Measurements from ENCODE around the gene ZNF146. TPM values are rescaled to one million over a fixed set of nuclear protein-coding genes. Genes with fewer than 3 reads are reported as not detected.
A peak's percentile ranks its signal among the peaks of the same experiment; 100 is the strongest.
"Not testable (repeated sequence)": the region's sequence is repeated elsewhere in the genome, so short reads cannot be mapped to it uniquely, and the experiment has no call there.

ZNF146 gene
- total and polyA plus RNA-seq, 4 donors = 26.7 to 44.8 (median 42.2) TPM

DNA sequence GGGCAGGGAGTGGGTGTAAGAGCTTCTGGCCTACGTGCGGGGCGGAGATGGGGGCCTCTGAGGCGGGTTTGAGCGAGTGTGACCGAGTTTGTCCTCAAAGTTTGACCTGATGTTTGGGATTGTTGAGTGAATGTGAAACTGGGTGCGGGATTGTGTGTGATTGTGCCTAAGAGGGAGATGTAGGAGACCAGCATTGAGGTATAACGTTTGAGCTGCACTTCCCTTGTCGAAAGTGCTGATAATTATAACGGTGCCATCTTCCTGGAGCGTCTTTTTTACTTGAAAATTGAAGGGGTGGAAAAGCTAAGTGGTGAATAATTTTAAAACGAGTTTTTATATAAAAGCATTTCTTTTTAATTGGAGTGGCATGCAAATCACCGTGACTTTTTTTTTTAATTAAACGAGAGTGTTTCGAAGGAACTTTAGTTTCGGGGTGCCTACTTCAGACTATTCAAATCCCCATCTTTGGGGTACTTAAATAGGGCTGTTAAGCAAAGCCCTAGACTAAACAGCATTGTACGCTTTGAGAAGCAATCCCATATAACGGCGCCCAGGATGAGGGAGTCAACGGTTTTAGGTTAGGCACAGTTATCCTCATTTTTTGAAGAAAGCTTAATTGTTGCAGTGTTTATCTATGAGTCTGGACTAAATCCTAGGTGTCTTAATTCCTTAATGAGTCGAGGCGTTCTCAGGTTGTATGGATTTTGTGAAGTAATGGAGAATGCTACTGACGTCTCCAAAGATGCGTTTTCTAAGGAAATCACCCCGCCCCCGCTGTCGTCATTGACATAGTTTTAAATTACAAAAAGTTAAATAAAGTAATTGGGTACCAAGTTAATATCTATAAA lies 594 bp downstream of the ZNF146 start:
- Histone ChIP-seq H3K27me3 (ENCODE audit: control insufficient read depth in 1 of 2, insufficient read depth in 2 of 2, low read length in 1 of 2) (no peaks in the 10 kb centered on the region), H3K4me3 (ENCODE audit: low read length in 2 of 2) (peak overlapping the region; percentile 74 to 97), H3K36me3 (ENCODE audit: control insufficient read depth in 1 of 2, insufficient read depth in 2 of 2, low read length in 1 of 2) (no peaks in the 10 kb centered on the region), H3K4me1 (ENCODE audit: control insufficient read depth in 1 of 2, insufficient read depth in 2 of 2, low read length in 2 of 2) (no peaks in the 10 kb centered on the region), H3K9me3 (ENCODE audit: control insufficient read depth, low read length) (no peaks in the 10 kb centered on the region), H3K27ac (ENCODE audit: low read depth in 1 of 2, low read length in 2 of 2) (peak overlapping the region in 1 of 2 donors; percentile 15)
- 1 to 2% methylated on average over 27 of the region's 27 CpGs for WGBS, 2 donors
- intact Hi-C loops (cut with DNase I) = loop anchor here in 1 of 2 donors (10.0 kb wide), 1 partner anchor 279 kb away; no protein-coding TSS in a partner anchor
- ATAC-seq (ENCODE audit: low FRiP score) (no peak), DNase-seq (no peak)

DNA sequence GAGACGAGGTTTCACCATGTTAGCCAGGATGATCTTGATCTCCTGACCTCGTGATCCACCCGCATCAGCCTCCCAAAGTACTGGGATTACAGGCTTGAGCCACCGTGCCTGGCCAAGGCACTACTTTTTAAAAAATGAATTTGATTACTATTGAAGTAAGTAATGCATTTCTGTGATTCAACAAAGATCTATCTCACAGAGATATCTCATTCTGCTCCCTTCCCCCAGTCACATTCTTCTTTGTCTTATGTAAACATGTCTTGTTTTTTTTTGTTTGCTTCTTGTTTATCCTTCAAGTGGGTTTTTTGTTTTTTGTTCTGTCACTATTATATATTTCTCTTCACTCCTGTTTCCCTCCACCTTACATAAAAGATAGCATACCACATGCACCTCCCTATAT lies 6.6 kb downstream of the ZNF146 start:
- H3K36me3 ChIP-seq (ENCODE audit: control insufficient read depth in 1 of 2, insufficient read depth in 2 of 2, low read length in 1 of 2) = peaks cover 0 to 2% of the 10 kb centered on the region in 2 donors
- no peaks in the 10 kb centered on the region for H3K27me3 ChIP-seq (ENCODE audit: control insufficient read depth in 1 of 2, insufficient read depth in 2 of 2, low read length in 1 of 2)
- WGBS, 2 donors = 87 to 91% methylated on average over 4 of the region's 4 CpGs
- intact Hi-C loops (cut with DNase I) = no loop called here
- no peaks in the 10 kb centered on the region for H3K9me3 ChIP-seq (ENCODE audit: control insufficient read depth, low read length)
- ATAC-seq (ENCODE audit: low FRiP score) (no peak), DNase-seq (no peak)
- H3K4me3 ChIP-seq (ENCODE audit: low read length in 2 of 2) = no peak overlapping the region
- H3K27ac ChIP-seq (ENCODE audit: low read depth in 1 of 2, low read length in 2 of 2) = no peak overlapping the region
- no peaks in the 10 kb centered on the region for H3K4me1 ChIP-seq (ENCODE audit: control insufficient read depth in 1 of 2, insufficient read depth in 2 of 2, low read length in 2 of 2)

DNA sequence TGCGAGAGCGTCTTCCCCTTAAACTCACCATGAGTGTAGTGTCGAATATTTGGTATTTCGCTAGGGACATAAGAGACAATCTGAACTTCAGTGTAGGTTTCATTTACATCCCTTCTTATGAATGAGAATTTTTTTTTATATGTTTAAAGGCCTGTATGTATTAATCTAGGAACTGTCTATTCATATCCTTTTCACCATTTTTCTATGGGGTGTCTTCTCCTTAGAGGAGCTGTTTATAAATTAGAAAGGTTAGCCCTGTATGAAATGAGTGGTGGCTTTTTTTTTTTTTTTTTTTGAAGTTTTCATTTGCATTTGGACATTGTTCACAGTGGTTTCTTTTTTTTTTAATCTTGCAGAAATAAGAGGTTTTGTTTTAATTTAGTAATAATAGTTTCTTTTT lies 7.6 kb downstream of the ZNF146 start:
- no peaks in the 10 kb centered on the region for H3K9me3 ChIP-seq (ENCODE audit: control insufficient read depth, low read length)
- H3K27me3 ChIP-seq (ENCODE audit: control insufficient read depth in 1 of 2, insufficient read depth in 2 of 2, low read length in 1 of 2) = no peaks in the 10 kb centered on the region
- no peaks in the 10 kb centered on the region for H3K4me1 ChIP-seq (ENCODE audit: control insufficient read depth in 1 of 2, insufficient read depth in 2 of 2, low read length in 2 of 2)
- intact Hi-C loops (cut with DNase I) = no loop called here
- 95% methylated on average over 4 of the region's 4 CpGs for WGBS, 2 donors
- DNase-seq (no peak), ATAC-seq (ENCODE audit: low FRiP score) (no peak)
- peaks cover 0 to 2% of the 10 kb centered on the region in 2 donors for H3K36me3 ChIP-seq (ENCODE audit: control insufficient read depth in 1 of 2, insufficient read depth in 2 of 2, low read length in 1 of 2)
- no peak overlapping the region for H3K27ac ChIP-seq (ENCODE audit: low read depth in 1 of 2, low read length in 2 of 2)
- no peak overlapping the region for H3K4me3 ChIP-seq (ENCODE audit: low read length in 2 of 2)

DNA sequence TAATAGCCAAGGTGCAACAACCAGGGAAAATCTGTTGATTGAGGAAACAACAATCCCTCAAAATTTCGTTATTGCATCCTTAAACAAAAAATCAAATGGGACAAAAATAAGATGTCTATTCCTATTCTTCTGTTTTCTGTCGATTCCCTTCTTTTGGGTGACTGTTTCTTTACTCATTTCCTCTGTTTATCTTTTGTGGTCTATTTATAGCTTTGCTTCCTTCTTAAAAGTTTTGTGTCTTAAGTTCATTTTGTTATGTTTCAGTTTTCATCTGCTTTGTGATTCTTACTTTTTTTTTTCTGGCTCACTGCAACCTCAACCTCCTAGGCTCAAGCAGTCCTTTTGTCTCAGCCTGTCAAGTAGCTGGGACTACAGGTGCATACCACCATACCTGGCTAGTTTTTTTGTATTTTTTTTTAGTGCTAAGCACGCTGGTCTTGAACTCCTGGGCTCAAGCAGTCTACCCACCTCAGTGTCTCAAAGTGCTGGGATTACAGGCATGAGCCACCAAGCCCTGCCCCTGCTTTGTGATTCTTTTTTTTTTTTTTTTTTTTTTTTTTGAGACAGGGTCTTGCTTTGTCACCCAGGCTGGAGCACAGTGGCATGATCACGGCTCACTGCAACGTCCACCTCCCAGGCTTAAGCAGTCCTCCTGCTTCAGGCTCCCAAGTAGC lies 10.4 kb downstream of the ZNF146 start:
- intact Hi-C loops (cut with DNase I) = no loop called here
- DNase-seq (no peak), ATAC-seq (ENCODE audit: low FRiP score) (no peak)
- Histone ChIP-seq H3K27me3 (ENCODE audit: control insufficient read depth in 1 of 2, insufficient read depth in 2 of 2, low read length in 1 of 2) (no peaks in the 10 kb centered on the region), H3K9me3 (ENCODE audit: control insufficient read depth, low read length) (peaks cover 5% of the 10 kb centered on the region), H3K36me3 (ENCODE audit: control insufficient read depth in 1 of 2, insufficient read depth in 2 of 2, low read length in 1 of 2) (peaks cover 13 to 17% of the 10 kb centered on the region in 2 donors), H3K27ac (ENCODE audit: low read depth in 1 of 2, low read length in 2 of 2) (no peak overlapping the region), H3K4me1 (ENCODE audit: control insufficient read depth in 1 of 2, insufficient read depth in 2 of 2, low read length in 2 of 2) (no peaks in the 10 kb centered on the region), H3K4me3 (ENCODE audit: low read length in 2 of 2) (no peak overlapping the region)
- WGBS, 2 donors = 29 to 32% methylated on average over 5 of the region's 5 CpGs

DNA sequence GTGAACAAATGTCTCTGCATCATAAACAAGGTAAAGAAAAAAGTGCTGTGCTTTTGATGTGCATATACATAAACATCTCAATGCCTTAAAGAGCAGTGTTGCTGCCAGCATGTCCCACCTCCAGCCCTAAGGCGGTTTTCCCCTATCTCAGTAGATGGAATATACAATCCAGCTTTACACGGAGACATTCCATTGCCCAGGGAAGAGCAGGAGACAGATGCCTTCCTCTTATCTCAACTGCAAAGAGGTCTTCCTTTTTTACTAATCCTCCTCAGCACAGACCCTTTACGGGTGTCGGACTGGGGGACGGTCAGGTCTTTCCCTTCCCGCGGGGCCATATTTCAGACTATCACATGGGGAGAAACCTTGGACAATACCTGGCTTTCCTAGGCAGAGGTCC lies 18.7 kb downstream of the ZNF146 start:
- Histone ChIP-seq H3K9me3 (ENCODE audit: control insufficient read depth, low read length) (peaks cover 21% of the 10 kb centered on the region), H3K36me3 (ENCODE audit: control insufficient read depth in 1 of 2, insufficient read depth in 2 of 2, low read length in 1 of 2) (peaks cover 28 to 42% of the 10 kb centered on the region in 2 donors)
- H3K4me1 ChIP-seq (ENCODE audit: control insufficient read depth in 1 of 2, insufficient read depth in 2 of 2, low read length in 2 of 2); H3K27me3 ChIP-seq (ENCODE audit: control insufficient read depth in 1 of 2, insufficient read depth in 2 of 2, low read length in 1 of 2); ATAC-seq (ENCODE audit: low FRiP score); intact Hi-C loops (cut with DNase I); H3K27ac ChIP-seq (ENCODE audit: low read depth in 1 of 2, low read length in 2 of 2); DNase-seq; H3K4me3 ChIP-seq (ENCODE audit: low read length in 2 of 2): not testable (repeated sequence)
- 76 to 85% methylated on average over 7 of the region's 7 CpGs for WGBS, 2 donors

DNA sequence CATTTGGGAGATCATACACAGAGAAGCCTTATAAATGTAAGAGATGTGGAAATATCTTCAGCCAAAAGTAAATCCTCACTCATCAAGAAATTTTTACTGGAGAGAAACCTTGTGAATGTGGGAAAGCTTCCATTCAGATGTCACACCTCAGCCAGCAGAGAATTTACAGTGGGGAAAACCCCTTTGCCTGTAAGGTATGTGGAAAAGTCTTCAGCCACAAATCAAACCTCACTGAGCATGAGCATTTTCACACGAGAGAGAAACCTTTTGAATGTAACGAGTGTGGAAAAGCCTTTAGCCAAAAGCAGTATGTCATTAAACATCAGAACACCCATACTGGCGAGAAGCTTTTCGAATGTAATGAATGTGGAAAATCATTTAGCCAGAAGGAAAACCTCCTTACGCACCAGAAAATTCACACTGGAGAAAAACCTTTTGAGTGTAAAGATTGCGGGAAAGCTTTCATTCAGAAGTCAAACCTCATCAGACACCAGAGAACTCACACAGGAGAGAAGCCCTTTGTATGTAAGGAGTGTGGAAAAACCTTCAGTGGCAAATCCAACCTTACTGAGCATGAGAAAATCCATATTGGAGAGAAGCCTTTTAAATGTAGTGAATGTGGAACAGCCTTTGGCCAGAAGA lies 21.5 kb downstream of the ZNF146 start:
- H3K27me3 ChIP-seq (ENCODE audit: control insufficient read depth in 1 of 2, insufficient read depth in 2 of 2, low read length in 1 of 2) = no peaks in the 10 kb centered on the region
- peaks cover 19 to 33% of the 10 kb centered on the region in 2 donors for H3K36me3 ChIP-seq (ENCODE audit: control insufficient read depth in 1 of 2, insufficient read depth in 2 of 2, low read length in 1 of 2)
- DNase-seq = no peak
- WGBS, 2 donors = 96 to 97% methylated on average over 6 of the region's 6 CpGs
- ATAC-seq (ENCODE audit: low FRiP score) = no peak
- H3K27ac ChIP-seq (ENCODE audit: low read depth in 1 of 2, low read length in 2 of 2) = no peak overlapping the region
- intact Hi-C loops (cut with DNase I) = no loop called here
- H3K4me3 ChIP-seq (ENCODE audit: low read length in 2 of 2) = peak overlapping the region in 1 of 2 donors; percentile 13
- H3K4me1 ChIP-seq (ENCODE audit: control insufficient read depth in 1 of 2, insufficient read depth in 2 of 2, low read length in 2 of 2) = no peaks in the 10 kb centered on the region
- peaks cover 18% of the 10 kb centered on the region for H3K9me3 ChIP-seq (ENCODE audit: control insufficient read depth, low read length)

DNA sequence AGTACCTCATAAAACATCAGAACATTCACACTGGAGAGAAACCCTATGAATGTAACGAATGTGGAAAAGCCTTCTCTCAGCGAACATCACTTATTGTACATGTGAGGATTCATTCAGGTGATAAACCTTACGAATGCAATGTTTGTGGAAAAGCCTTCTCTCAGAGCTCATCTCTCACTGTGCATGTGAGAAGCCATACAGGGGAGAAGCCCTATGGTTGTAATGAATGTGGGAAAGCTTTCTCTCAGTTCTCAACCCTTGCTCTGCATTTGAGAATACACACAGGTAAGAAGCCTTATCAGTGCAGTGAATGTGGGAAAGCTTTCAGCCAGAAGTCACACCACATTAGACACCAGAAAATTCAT lies 22.0 kb downstream of the ZNF146 start:
- Histone ChIP-seq H3K4me1 (ENCODE audit: control insufficient read depth in 1 of 2, insufficient read depth in 2 of 2, low read length in 2 of 2) (no peaks in the 10 kb centered on the region), H3K27me3 (ENCODE audit: control insufficient read depth in 1 of 2, insufficient read depth in 2 of 2, low read length in 1 of 2) (no peaks in the 10 kb centered on the region), H3K36me3 (ENCODE audit: control insufficient read depth in 1 of 2, insufficient read depth in 2 of 2, low read length in 1 of 2) (peaks cover 19 to 32% of the 10 kb centered on the region in 2 donors), H3K27ac (ENCODE audit: low read depth in 1 of 2, low read length in 2 of 2) (no peak overlapping the region), H3K9me3 (ENCODE audit: control insufficient read depth, low read length) (peaks cover 16% of the 10 kb centered on the region), H3K4me3 (ENCODE audit: low read length in 2 of 2) (no peak overlapping the region)
- 98 to 99% methylated on average over 3 of the region's 3 CpGs for WGBS, 2 donors
- DNase-seq (no peak), ATAC-seq (ENCODE audit: low FRiP score) (no peak)
- intact Hi-C loops (cut with DNase I) = no loop called here

DNA sequence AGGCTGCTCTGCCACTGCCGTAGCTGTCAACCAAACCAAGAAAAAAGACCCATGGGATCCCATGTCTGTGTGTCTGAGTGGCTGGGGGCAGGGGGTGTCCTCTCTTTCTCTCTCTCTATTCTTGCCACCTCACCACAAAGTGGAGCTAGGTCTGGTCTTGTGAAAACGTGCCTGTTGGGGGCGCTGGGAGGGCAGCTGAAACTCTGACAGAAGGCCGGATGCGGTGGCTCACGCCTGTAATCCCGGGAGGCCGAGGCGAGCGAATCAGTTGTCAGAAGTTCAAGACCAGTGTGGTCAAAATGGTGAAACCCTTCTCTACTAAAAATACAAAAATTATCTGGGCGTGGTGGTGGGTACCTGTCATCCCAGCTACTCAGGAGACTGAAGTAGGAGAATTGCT lies 29.2 kb downstream of the ZNF146 start:
- WGBS, 2 donors = 65 to 80% methylated on average over 11 of the region's 11 CpGs
- peaks cover 0 to 2% of the 10 kb centered on the region in 2 donors for H3K36me3 ChIP-seq (ENCODE audit: control insufficient read depth in 1 of 2, insufficient read depth in 2 of 2, low read length in 1 of 2)
- intact Hi-C loops (cut with DNase I) = no loop called here
- DNase-seq (no peak), ATAC-seq (ENCODE audit: low FRiP score) (no peak)
- H3K9me3 ChIP-seq (ENCODE audit: control insufficient read depth, low read length) = no peaks in the 10 kb centered on the region
- H3K27ac ChIP-seq (ENCODE audit: low read depth in 1 of 2, low read length in 2 of 2) = no peak overlapping the region
- H3K4me3 ChIP-seq (ENCODE audit: low read length in 2 of 2) = no peak overlapping the region
- H3K4me1 ChIP-seq (ENCODE audit: control insufficient read depth in 1 of 2, insufficient read depth in 2 of 2, low read length in 2 of 2) = no peaks in the 10 kb centered on the region
- no peaks in the 10 kb centered on the region for H3K27me3 ChIP-seq (ENCODE audit: control insufficient read depth in 1 of 2, insufficient read depth in 2 of 2, low read length in 1 of 2)
